ENCODE measurements around the gene MOV10. TPM values are rescaled to one million over a fixed set of nuclear protein-coding genes. Genes with fewer than 3 reads are reported as not detected.

The MOV10 gene
- polyA plus RNA-seq, 1 of the 3 experiments (the other 2 are of a cell fraction), result 87.4 TPM

DNA sequence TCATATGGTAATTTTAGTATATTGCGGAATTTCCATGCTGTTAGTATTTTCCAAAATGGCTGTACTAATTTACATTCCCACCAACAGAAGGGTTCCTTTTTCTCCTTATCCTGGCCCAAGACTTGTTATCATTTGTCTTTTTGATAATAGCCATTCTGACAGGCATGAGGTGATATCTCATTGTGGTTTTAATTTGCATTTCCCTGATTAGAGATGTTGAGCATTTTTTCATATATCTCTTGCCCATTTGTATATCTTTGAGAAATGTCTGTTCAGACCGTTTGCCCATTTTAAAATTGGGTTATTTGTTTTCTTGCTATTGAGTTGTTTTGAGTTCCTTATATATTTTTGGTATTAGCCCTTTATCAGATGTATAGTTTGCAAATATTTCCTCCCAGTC lies 40.8 kb upstream of the MOV10 start:
- peaks cover 8% of the 10 kb centered on the region in 2 experiments for H3K36me3 ChIP-seq (replicated peaks in 1 of 2; ENCODE audit: control insufficient read depth in 1 of 2, insufficient read depth in 2 of 2, low read length in 1 of 2)
- H3K27me3 ChIP-seq (ENCODE audit: insufficient read depth), result no peaks in the 10 kb centered on the region
- H3K9ac ChIP-seq, result no peak overlapping the region
- 95% methylated on average over 2 of the region's 2 CpGs for WGBS (ENCODE audit: low lambda C conversion rate)
- no peaks in the 10 kb centered on the region for H3K9me3 ChIP-seq
- no peak overlapping the region for H3K4me3 ChIP-seq (ENCODE audit: low read depth in 2 of 2, low read length in 1 of 2)
- DNase-seq, result no peak
- no peaks in the 10 kb centered on the region for H3K9me2 ChIP-seq
- H3K79me2 ChIP-seq (ENCODE audit: insufficient read depth), result peaks cover 100% of the 10 kb centered on the region
- no peak overlapping the region for H3K27ac ChIP-seq (ENCODE audit: low read depth in 2 of 2, low read length in 1 of 2)
- no peak for TF ChIP-seq EP300 (IDR thresholded peaks at IDR 0.05; ENCODE audit: borderline replicate concordance in 1 of 2, low read depth in 1 of 2, low read length in 1 of 2)
- no peak for TF ChIP-seq CTCF (IDR thresholded peaks at IDR 0.05)
- TF ChIP-seq MXI1 (IDR thresholded peaks at IDR 0.05; ENCODE audit: low read depth, low read length), result no peak
- TF ChIP-seq MEF2A (IDR thresholded peaks at IDR 0.05; ENCODE audit: borderline replicate concordance, low read depth), result no peak
- peaks cover 97% of the 10 kb centered on the region for H4K20me1 ChIP-seq (ENCODE audit: insufficient read depth)
- no peak overlapping the region for H3K4me2 ChIP-seq
- no peak overlapping the region for H2AFZ ChIP-seq (ENCODE audit: low read depth)
- peaks cover 36% of the 10 kb centered on the region for H3F3A ChIP-seq (replicated peaks; ENCODE audit: insufficient read depth)
- H3K4me1 ChIP-seq (ENCODE audit: control insufficient read depth in 1 of 2, insufficient read depth in 2 of 2, low read depth in 1 of 2, low read length in 1 of 2), result peaks cover 0 to 14% of the 10 kb centered on the region in 2 experiments; a peak in 2 of 4 replicates
- ChIA-PET CTCF (no interaction called here), POLR2A (no interaction called here)

DNA sequence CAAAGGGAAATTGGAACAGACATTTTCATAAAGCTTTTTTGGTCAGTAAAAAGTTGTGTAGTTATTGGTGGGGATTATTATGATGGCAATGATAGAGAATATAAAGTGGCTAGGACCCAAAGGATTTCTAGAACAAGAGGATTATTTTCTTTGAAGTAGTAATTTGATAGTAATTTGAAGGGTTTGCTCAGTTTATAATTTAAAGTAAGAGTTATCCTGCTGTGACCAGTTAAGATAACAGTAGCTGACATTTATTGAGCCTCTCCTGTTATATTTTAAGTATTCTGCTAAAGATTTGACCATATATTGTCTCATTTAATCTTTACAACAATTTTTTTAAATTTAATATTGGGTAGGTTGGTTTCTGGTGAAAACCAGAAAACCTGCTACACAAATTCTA lies 40.1 kb upstream of the MOV10 start:
- Histone ChIP-seq H3K4me1 (ENCODE audit: control insufficient read depth in 1 of 2, insufficient read depth in 2 of 2, low read depth in 1 of 2, low read length in 1 of 2) (peaks cover 0 to 14% of the 10 kb centered on the region in 2 experiments; a peak in 2 of 4 replicates), H2AFZ (ENCODE audit: low read depth) (no peak overlapping the region), H3K27ac (ENCODE audit: low read depth in 2 of 2, low read length in 1 of 2) (no peak overlapping the region), H3K4me2 (no peak overlapping the region), H3K4me3 (ENCODE audit: low read depth in 2 of 2, low read length in 1 of 2) (no peak overlapping the region), H3K79me2 (ENCODE audit: insufficient read depth) (peaks cover 100% of the 10 kb centered on the region), H4K20me1 (ENCODE audit: insufficient read depth) (peaks cover 94% of the 10 kb centered on the region), H3F3A (replicated peaks; ENCODE audit: insufficient read depth) (peaks cover 36% of the 10 kb centered on the region), H3K9me3 (no peaks in the 10 kb centered on the region), H3K9ac (no peak overlapping the region), H3K9me2 (no peaks in the 10 kb centered on the region), H3K36me3 (replicated peaks in 1 of 2; ENCODE audit: control insufficient read depth in 1 of 2, insufficient read depth in 2 of 2, low read length in 1 of 2) (peaks cover 8% of the 10 kb centered on the region in 2 experiments), H3K27me3 (ENCODE audit: insufficient read depth) (no peaks in the 10 kb centered on the region)
- POLR2A ChIA-PET, result no interaction called here
- CTCF ChIA-PET, result interaction anchor here (1.3 to 1.5 kb wide), 2 partner anchors 21 to 265 kb away, joined by 3 read pairs; no protein-coding TSS in a partner anchor
- no peak for DNase-seq
- no peak for TF ChIP-seq RXRA (IDR thresholded peaks at IDR 0.05; ENCODE audit: borderline replicate concordance, low read depth)
- TF ChIP-seq FOSL2 (IDR thresholded peaks at IDR 0.05; ENCODE audit: borderline replicate concordance, low read depth), result no peak
- TF ChIP-seq, protein P1, sequence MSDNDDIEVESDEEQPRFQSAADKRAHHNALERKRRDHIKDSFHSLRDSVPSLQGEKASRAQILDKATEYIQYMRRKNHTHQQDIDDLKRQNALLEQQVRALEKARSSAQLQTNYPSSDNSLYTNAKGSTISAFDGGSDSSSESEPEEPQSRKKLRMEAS (IDR thresholded peaks at IDR 0.05; ENCODE audit: low read depth), result no peak
- no peak for TF ChIP-seq ELF1 (IDR thresholded peaks at IDR 0.05)
- TF ChIP-seq SMC3 (IDR thresholded peaks at IDR 0.05; ENCODE audit: low read depth, low read length), result no peak
- TF ChIP-seq RFX5 (IDR thresholded peaks at IDR 0.05; ENCODE audit: low read length), result no peak

- Histone ChIP-seq H2AFZ (ENCODE audit: low read depth) (no peak overlapping the region), H3K4me1 (ENCODE audit: control insufficient read depth in 1 of 2, insufficient read depth in 2 of 2, low read depth in 1 of 2, low read length in 1 of 2) (peaks cover 0 to 14% of the 10 kb centered on the region in 2 experiments; a peak in 3 of 4 replicates), H3K4me2 (peak overlapping the region; percentile 35; the same call in 1 of the 2 replicates), H3K27me3 (ENCODE audit: insufficient read depth) (no peaks in the 10 kb centered on the region), H4K20me1 (ENCODE audit: insufficient read depth) (peaks cover 81% of the 10 kb centered on the region), H3K9me3 (no peaks in the 10 kb centered on the region), H3F3A (replicated peaks; ENCODE audit: insufficient read depth) (peaks cover 36% of the 10 kb centered on the region), H3K27ac (ENCODE audit: low read depth in 2 of 2, low read length in 1 of 2) (peak overlapping the region; percentile 39 to 66; a peak in 3 of 4 replicates), H3K4me3 (ENCODE audit: low read depth in 2 of 2, low read length in 1 of 2) (no peak overlapping the region), H3K36me3 (replicated peaks in 1 of 2; ENCODE audit: control insufficient read depth in 1 of 2, insufficient read depth in 2 of 2, low read length in 1 of 2) (peaks cover 7 to 8% of the 10 kb centered on the region in 2 experiments), H3K9me2 (no peaks in the 10 kb centered on the region), H3K9ac (no peak overlapping the region), H3K79me2 (ENCODE audit: insufficient read depth) (peaks cover 93% of the 10 kb centered on the region)
- TF ChIP-seq FOXM1 (IDR thresholded peaks at IDR 0.05; ENCODE audit: low read depth) (no peak), EP300 (IDR thresholded peaks at IDR 0.05; ENCODE audit: borderline replicate concordance in 1 of 2, low read depth in 1 of 2, low read length in 1 of 2) (no peak), CTCF (IDR thresholded peaks at IDR 0.05) (no peak)
- no peak for DNase-seq
- POLR2A ChIA-PET, result no interaction called here
- WGBS (ENCODE audit: low lambda C conversion rate), result 92% methylated on average over 2 of the region's 2 CpGs
- CTCF ChIA-PET, result interaction anchor here (1.1 to 1.5 kb wide), 2 partner anchors 19 to 61 kb away, joined by 3 read pairs; no protein-coding TSS in a partner anchor
Observed at GRCh38 chr1:112636056-112636455, 38.4 kb upstream of the MOV10 start.
